ENCODE data around the gene ALG10B. TPM values are rescaled to one million over a fixed set of nuclear protein-coding genes. Genes with fewer than 3 reads are reported as not detected.
A peak's percentile ranks its signal among the peaks of the same experiment; 100 is the strongest.
"Not testable (repeated sequence)": the region's sequence is repeated elsewhere in the genome, so short reads cannot be mapped to it uniquely, and the experiment has no call there.

ALG10B gene
- total RNA-seq, 1 donor from 2014 or later, result 14.0 TPM

DNA sequence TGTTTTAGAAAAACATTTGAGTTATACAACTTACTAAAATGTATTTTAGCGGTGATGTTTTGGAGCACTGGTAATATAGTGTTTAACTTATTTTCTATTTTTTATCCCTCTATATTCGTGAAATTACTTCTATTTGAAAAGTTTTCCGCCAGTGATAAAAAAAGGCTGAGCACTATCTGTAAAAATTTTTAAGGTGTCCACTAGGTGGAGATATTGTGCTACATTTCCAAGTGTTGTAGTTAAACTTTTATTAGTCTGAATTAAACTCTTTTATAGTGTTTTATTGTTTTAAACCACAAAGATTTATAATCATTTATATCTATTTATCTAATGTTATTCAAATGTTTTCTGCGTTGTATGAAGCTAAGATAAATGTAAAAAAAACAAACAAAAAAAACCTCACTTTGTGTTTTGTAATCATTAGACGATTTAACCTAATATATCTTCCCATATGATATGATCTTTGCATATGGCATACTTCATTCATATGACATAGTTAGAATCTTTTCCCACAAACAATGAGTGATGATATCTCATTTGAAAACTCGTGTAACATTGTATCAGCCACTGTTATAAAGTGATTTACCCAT lies 11.8 kb downstream of the ALG10B start:
- no peak for DNase-seq (ENCODE audit: extremely low spot score, unreplicated experiment)
- no peak overlapping the region for H3K27ac Mint-ChIP-seq
- H3K4me3 Mint-ChIP-seq, result no peak overlapping the region
- H3K4me1 Mint-ChIP-seq (ENCODE audit: unreplicated experiment), result no peaks in the 10 kb centered on the region
- H3K9me3 Mint-ChIP-seq, result no peaks in the 10 kb centered on the region
- TF ChIP-seq, protein P1, sequence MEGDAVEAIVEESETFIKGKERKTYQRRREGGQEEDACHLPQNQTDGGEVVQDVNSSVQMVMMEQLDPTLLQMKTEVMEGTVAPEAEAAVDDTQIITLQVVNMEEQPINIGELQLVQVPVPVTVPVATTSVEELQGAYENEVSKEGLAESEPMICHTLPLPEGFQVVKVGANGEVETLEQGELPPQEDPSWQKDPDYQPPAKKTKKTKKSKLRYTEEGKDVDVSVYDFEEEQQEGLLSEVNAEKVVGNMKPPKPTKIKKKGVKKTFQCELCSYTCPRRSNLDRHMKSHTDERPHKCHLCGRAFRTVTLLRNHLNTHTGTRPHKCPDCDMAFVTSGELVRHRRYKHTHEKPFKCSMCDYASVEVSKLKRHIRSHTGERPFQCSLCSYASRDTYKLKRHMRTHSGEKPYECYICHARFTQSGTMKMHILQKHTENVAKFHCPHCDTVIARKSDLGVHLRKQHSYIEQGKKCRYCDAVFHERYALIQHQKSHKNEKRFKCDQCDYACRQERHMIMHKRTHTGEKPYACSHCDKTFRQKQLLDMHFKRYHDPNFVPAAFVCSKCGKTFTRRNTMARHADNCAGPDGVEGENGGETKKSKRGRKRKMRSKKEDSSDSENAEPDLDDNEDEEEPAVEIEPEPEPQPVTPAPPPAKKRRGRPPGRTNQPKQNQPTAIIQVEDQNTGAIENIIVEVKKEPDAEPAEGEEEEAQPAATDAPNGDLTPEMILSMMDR (conservative IDR thresholded peaks at IDR 0.05), result peak; percentile 90
- no peaks in the 10 kb centered on the region for H3K27me3 Mint-ChIP-seq
- H3K36me3 Mint-ChIP-seq, result no peaks in the 10 kb centered on the region

DNA sequence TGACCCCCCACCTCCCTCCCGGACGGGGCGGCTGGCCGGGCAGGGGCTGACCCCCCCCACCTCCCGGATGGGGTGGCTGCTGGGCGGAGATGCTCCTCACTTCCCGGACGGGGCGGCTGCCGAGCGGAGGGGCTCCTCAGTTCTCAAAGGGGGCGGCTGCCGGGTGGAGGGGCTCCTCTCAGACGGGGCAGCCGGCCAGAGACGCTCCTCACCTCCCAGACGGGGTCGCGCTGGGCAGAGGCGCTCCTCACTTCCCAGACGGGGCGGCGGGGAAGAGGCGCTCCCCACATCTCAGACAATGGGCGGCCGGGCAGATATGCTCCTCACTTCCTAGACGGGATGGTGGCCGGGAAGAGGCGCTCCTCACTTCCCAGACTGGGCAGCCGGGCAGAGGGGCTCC lies 13.8 kb downstream of the ALG10B start:
- H3K36me3 Mint-ChIP-seq; H3K4me1 Mint-ChIP-seq (ENCODE audit: unreplicated experiment); H3K4me3 Mint-ChIP-seq; H3K27ac Mint-ChIP-seq; DNase-seq (ENCODE audit: extremely low spot score, unreplicated experiment); H3K27me3 Mint-ChIP-seq; H3K9me3 Mint-ChIP-seq: not testable (repeated sequence)

DNA sequence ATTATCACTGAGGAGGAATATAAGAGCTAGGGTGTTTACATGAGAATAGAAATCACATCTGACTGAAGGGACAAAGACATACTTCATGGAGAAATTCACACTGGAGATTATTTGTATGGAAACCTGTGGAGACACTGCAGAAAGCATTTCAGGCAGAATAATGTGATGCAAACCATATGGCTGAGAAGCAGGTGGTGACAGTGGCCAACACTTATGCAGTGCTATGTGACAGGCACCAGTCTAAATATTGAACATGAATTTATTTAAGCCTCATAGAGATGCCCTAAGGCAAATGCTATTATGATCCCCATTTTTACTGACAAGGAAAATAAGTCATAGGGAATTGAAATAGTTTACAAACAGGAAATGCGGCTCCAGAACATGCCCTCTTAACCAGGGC lies 16.2 kb downstream of the ALG10B start:
- Mint-ChIP-seq H3K4me3 (no peak overlapping the region), H3K9me3 (no peaks in the 10 kb centered on the region), H3K27ac (no peak overlapping the region), H3K27me3 (no peaks in the 10 kb centered on the region), H3K36me3 (no peaks in the 10 kb centered on the region), H3K4me1 (ENCODE audit: unreplicated experiment) (no peaks in the 10 kb centered on the region)
- TF ChIP-seq, protein P1 (conservative IDR thresholded peaks at IDR 0.05), result no peak
- DNase-seq (ENCODE audit: extremely low spot score, unreplicated experiment), result no peak

DNA sequence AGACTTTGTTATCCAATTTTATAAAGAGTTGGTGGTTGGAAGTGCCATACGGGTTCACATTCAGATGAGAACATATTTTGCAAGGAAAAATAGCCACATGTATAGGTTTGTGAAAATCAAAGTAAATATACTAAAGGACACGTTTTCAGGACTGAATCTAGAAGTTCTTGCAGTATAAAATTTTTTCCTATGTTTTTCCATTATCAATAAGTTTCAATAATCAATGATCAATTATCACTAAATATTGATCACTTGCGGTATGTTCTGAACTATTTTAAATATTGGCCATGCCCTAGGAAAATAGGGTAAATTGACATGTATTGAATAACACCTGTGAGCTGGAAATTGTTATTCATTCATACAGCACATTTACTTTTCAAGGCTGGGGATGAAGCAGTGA lies 25.9 kb downstream of the ALG10B start:
- DNase-seq (ENCODE audit: extremely low spot score, unreplicated experiment), result no peak
- H3K27ac Mint-ChIP-seq, result no peak overlapping the region
- H3K9me3 Mint-ChIP-seq, result no peaks in the 10 kb centered on the region
- H3K36me3 Mint-ChIP-seq, result no peaks in the 10 kb centered on the region
- H3K4me1 Mint-ChIP-seq (ENCODE audit: unreplicated experiment), result no peaks in the 10 kb centered on the region
- no peaks in the 10 kb centered on the region for H3K27me3 Mint-ChIP-seq
- H3K4me3 Mint-ChIP-seq, result no peak overlapping the region
- TF ChIP-seq, protein P1 (conservative IDR thresholded peaks at IDR 0.05), result no peak

DNA sequence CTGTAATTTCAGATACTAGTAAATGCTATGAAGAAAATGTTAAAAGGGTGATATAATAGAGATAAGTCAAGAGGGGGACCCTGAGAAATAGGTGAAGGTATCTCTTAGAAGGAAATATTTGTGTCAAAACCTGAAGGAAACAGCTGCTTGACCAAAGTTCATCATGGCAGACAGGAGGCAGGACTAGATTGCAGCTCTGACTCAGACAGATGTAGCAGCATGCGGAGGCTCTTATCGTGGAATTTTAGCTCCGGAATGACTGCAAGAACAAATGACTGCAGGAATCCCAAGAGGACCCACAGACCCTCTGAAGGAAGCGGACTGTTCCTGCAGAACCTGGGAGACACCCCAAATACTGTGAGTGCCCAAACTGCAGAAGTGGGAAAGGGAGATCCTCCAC lies 26.7 kb downstream of the ALG10B start:
- H3K27me3 Mint-ChIP-seq; H3K9me3 Mint-ChIP-seq; H3K36me3 Mint-ChIP-seq; H3K27ac Mint-ChIP-seq; DNase-seq (ENCODE audit: extremely low spot score, unreplicated experiment); H3K4me3 Mint-ChIP-seq; H3K4me1 Mint-ChIP-seq (ENCODE audit: unreplicated experiment): not testable (repeated sequence)

DNA sequence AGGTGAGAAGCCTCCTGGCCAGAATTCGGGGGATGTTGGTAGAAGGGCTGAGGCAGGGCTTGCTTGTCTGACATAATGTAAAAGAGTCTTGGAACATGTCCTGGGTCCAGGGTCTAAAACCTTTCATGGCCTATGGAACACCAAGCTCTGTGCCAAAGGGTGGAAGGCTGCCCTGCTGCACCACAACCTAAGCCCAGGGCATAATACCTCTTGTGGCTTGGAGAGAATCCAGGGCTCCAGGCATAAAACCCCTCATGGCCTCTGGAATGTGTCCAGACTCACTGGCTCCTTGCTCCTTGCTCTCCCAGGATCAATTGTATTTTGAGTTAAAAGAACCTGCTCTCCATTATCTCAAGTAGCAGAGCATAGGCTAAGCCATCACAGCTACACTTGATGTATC lies 27.3 kb downstream of the ALG10B start:
- H3K36me3 Mint-ChIP-seq; H3K9me3 Mint-ChIP-seq; H3K27me3 Mint-ChIP-seq; H3K27ac Mint-ChIP-seq; H3K4me1 Mint-ChIP-seq (ENCODE audit: unreplicated experiment); DNase-seq (ENCODE audit: extremely low spot score, unreplicated experiment); H3K4me3 Mint-ChIP-seq: not testable (repeated sequence)

DNA sequence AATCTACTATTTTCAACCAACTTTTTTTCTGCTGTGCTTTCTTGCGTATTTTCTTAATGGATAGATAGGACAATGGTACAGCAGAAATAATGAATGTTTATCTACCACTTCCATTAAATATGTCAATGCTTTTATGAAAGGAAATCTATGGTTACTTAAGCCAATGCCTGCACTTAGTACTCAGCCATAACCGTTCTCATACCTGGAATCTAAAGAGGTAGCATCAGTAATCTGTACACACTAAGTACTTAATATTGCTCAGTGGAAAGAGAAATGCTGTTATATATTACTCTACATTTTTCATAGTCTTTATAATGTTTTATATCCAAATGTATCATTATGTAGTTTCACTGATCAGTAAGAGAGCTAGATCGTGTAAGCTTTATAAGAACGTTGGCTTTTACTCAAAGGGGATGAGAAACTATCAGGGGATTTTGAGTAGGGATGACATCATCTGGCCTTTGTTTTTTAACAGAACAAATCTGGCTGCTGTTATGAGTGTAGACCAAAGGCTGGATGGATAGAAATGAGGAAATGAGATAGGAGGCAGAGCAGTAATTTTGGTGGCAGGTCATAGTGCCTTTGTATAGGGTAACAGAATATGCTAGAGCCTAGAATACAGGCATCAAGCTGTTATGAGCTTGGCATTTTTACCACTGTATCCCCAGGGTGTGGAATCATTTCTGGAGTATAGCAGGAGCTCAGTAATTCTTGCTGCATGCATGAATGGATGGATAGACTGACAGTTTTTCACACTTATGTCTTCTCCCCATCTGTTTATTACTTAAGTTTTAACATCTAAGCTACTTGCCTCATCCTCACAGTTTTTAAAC lies 34.0 kb downstream of the ALG10B start:
- Mint-ChIP-seq H3K36me3 (no peaks in the 10 kb centered on the region), H3K4me1 (ENCODE audit: unreplicated experiment) (no peaks in the 10 kb centered on the region), H3K4me3 (no peak overlapping the region), H3K9me3 (no peaks in the 10 kb centered on the region), H3K27me3 (no peaks in the 10 kb centered on the region), H3K27ac (no peak overlapping the region)
- no peak for DNase-seq (ENCODE audit: extremely low spot score, unreplicated experiment)
- TF ChIP-seq, protein P1 (conservative IDR thresholded peaks at IDR 0.05), result no peak

DNA sequence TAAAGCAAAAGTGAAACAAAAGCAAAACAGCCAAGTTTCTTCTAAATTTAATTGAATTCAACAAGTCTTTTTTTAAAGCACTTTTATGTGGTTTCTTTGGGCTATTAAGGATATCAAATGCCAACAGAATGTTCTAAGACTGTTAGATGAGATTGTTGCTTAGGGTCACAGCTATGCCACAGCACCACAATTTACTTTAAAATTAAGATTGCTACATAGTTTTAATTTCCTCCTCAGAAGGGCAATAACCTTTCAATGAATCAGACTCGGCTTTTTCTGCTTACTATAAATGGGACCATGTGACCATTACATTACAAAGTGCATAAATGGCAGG lies 34.6 kb downstream of the ALG10B start:
- H3K27ac Mint-ChIP-seq; H3K4me3 Mint-ChIP-seq; H3K9me3 Mint-ChIP-seq; H3K36me3 Mint-ChIP-seq; H3K4me1 Mint-ChIP-seq (ENCODE audit: unreplicated experiment); DNase-seq (ENCODE audit: extremely low spot score, unreplicated experiment); H3K27me3 Mint-ChIP-seq: not testable (repeated sequence)

Measured in type B pancreatic cell (in vitro differentiated cells).